BLaER1 treated with 17β-estradiol and CSF1 and Interleukin-3, amounts not matched to agents 10 nM and 100 nM (cell line): ENCODE results near the gene GSPT1.
A peak's percentile ranks its signal among the peaks of the same experiment; 100 is the strongest.

ENCODE experiments used
- H3K27ac ChIP-seq, 11 experiments: shearing (Covaris generic); formaldehyde crosslinking; 2 replicates each; pipeline ENCODE4 v1.8.1; 2022
- H3K27me3 ChIP-seq, 11 experiments: shearing (Covaris generic); formaldehyde crosslinking; 2 replicates each; pipeline ENCODE4 v1.8.1; 2022
- H3K36me3 ChIP-seq, 11 experiments: shearing (Covaris generic); formaldehyde crosslinking; 2 replicates each; pipeline ENCODE4 v1.8.1; 2022
- H3K4me1 ChIP-seq, 10 experiments: shearing (Covaris generic); formaldehyde crosslinking; 2 replicates each; pipeline ENCODE4 v1.8.1; 2022
- H3K4me2 ChIP-seq, 11 experiments: shearing (Covaris generic); formaldehyde crosslinking; 2 replicates each; pipeline ENCODE4 v1.8.1; 2022
- H3K4me3 ChIP-seq, 10 experiments: shearing (Covaris generic); formaldehyde crosslinking; 2 replicates each; pipeline ENCODE4 v1.8.1; 2022
- H3K9ac ChIP-seq, 11 experiments: shearing (Covaris generic); formaldehyde crosslinking; 2 replicates each; pipeline ENCODE4 v1.8.1; 2022
- H3K9me3 ChIP-seq, 11 experiments: shearing (Covaris generic); formaldehyde crosslinking; replicated peaks in 1 of 11; 2 replicates each; pipeline ENCODE4 v1.8.1; 2022
- H4K20me1 ChIP-seq, 11 experiments: shearing (Covaris generic); formaldehyde crosslinking; 2 replicates each; pipeline ENCODE4 v1.8.1; 2022
- Cebpa-rat ChIP-seq, 11 experiments: shearing (Covaris generic); IDR thresholded peaks; 2 replicates each; pipeline ENCODE4 v1.8.1; 2022

GSPT1 gene

GRCh38 chr16:11848842-11849241 lies 66.9 kb downstream of the GSPT1 start:
- Histone ChIP-seq H4K20me1 (peaks cover 35 to 77% (median 67%) of the 10 kb centered on the region in 11 experiments; a peak in 21 of 22 replicates), H3K36me3 (peaks cover 62 to 71% (median 65%) of the 10 kb centered on the region in 11 experiments), H3K9ac (peak overlapping the region in 9 of 11 experiments; percentile 4 to 93 (median 63); a peak in 8 of 22 replicates), H3K4me2 (peak overlapping the region; percentile 37 to 95 (median 84)), H3K27me3 (no peaks in the 10 kb centered on the region), H3K9me3 (no peaks in the 10 kb centered on the region), H3K27ac (no peak overlapping the region), H3K4me1 (peaks cover 33 to 41% (median 38%) of the 10 kb centered on the region in 10 experiments), H3K4me3 (peak overlapping the region in 3 of 10 experiments; percentile 79 to 98 (median 80); a peak in 2 of 20 replicates)
- no peak for TF ChIP-seq Cebpa-rat (IDR thresholded peaks at IDR 0.05)

- peaks cover 12 to 16% (median 13%) of the 10 kb centered on the region in 10 experiments for H3K4me1 ChIP-seq
- H4K20me1 ChIP-seq: peaks cover 45 to 100% (median 99%) of the 10 kb centered on the region in 11 experiments; a peak in 21 of 22 replicates
Measured at GRCh38 chr16:11844499-11844898, 71.3 kb downstream of the GSPT1 start.

DNA sequence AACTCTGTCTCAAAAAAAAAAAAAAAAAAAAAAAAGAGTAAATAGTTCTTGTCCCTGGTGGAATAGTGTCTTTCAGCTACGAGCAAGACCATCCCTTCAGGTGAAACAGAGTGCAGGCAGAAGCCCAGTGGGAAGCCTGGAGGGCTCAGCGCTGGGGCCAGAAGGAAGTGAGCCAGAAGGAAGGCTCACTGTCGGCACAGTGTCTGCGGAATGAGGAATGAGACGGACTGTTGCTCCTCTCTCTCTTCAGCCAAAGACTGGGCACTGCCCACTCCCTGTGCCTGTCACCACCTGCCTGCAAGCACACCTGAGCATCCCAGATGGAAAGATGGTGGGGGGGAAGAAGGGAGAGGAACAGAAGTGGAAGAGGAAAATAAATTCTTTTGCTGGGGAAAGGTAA lies 71.9 kb downstream of the GSPT1 start:
- Histone ChIP-seq H4K20me1 (peaks cover 45 to 100% (median 99%) of the 10 kb centered on the region in 11 experiments; a peak in 21 of 22 replicates), H3K4me1 (peaks cover 6 to 10% (median 7%) of the 10 kb centered on the region in 10 experiments), H3K4me2 (no peak overlapping the region), H3K9ac (no peak overlapping the region), H3K4me3 (no peak overlapping the region), H3K27ac (no peak overlapping the region), H3K9me3 (no peaks in the 10 kb centered on the region), H3K27me3 (no peaks in the 10 kb centered on the region), H3K36me3 (peaks cover 97 to 100% (median 99%) of the 10 kb centered on the region in 11 experiments)
- TF ChIP-seq Cebpa-rat (IDR thresholded peaks at IDR 0.05): no peak

More at GRCh38 chr16:11844499-11844898, 71.3 kb downstream of the GSPT1 start:
- Histone ChIP-seq H3K27me3 (no peaks in the 10 kb centered on the region), H3K9ac (peak overlapping the region in 1 of 11 experiments; percentile 39; a peak in 1 of 22 replicates), H3K9me3 (no peaks in the 10 kb centered on the region), H3K4me2 (no peak overlapping the region), H3K27ac (no peak overlapping the region), H3K4me3 (no peak overlapping the region), H3K36me3 (peaks cover 97 to 100% (median 99%) of the 10 kb centered on the region in 11 experiments)
- TF ChIP-seq Cebpa-rat (IDR thresholded peaks at IDR 0.05): no peak

DNA sequence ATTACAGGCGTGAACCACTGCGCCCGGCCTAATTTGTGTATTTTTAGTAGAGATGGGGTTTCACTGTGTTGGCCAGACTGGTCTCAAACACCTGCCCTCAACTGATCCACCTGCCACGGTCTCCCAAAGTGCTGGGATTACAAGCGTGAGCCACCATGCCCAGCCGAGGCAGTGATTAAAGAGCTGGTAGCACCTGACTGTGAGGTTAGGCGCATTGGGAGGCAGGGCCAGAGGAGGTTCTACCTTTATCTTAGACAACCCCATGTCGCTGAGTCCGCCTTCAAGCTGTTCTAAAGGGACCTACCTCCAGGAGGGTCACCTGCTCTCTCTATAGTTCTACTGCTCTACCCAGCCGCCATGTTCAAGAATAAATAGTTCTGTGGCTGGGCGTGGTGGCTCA lies 72.5 kb downstream of the GSPT1 start:
- no peaks in the 10 kb centered on the region for H3K27me3 ChIP-seq
- no peak overlapping the region for H3K27ac ChIP-seq
- peaks cover 0 to 3% (median under 1%) of the 10 kb centered on the region in 10 experiments; a peak in 8 of 20 replicates for H3K4me1 ChIP-seq
- TF ChIP-seq Cebpa-rat (IDR thresholded peaks at IDR 0.05): no peak
- no peak overlapping the region for H3K9ac ChIP-seq
- no peak overlapping the region for H3K4me3 ChIP-seq
- H3K36me3 ChIP-seq: peaks cover 97 to 100% (median 99%) of the 10 kb centered on the region in 11 experiments
- no peak overlapping the region for H3K4me2 ChIP-seq
- peaks cover 40 to 100% (median 99%) of the 10 kb centered on the region in 11 experiments; a peak in 21 of 22 replicates for H4K20me1 ChIP-seq
- no peaks in the 10 kb centered on the region for H3K9me3 ChIP-seq

GRCh38 chr16:11841026-11841425 lies 74.7 kb downstream of the GSPT1 start:
- no peak overlapping the region for H3K4me2 ChIP-seq
- H3K4me3 ChIP-seq: no peak overlapping the region
- H4K20me1 ChIP-seq: peaks cover 31 to 100% (median 99%) of the 10 kb centered on the region in 11 experiments; a peak in 21 of 22 replicates
- no peaks in the 10 kb centered on the region for H3K4me1 ChIP-seq
- H3K27me3 ChIP-seq: no peaks in the 10 kb centered on the region
- H3K9me3 ChIP-seq: no peaks in the 10 kb centered on the region
- H3K9ac ChIP-seq: no peak overlapping the region
- TF ChIP-seq Cebpa-rat (IDR thresholded peaks at IDR 0.05): no peak
- H3K27ac ChIP-seq: no peak overlapping the region
- peaks cover 97 to 100% (median 99%) of the 10 kb centered on the region in 11 experiments for H3K36me3 ChIP-seq

GRCh38 chr16:11836650-11837244 lies 79.0 kb downstream of the GSPT1 start:
- Histone ChIP-seq H3K4me2 (no peak overlapping the region), H3K9ac (no peak overlapping the region), H3K36me3 (peaks cover 60 to 71% (median 66%) of the 10 kb centered on the region in 11 experiments), H3K27ac (no peak overlapping the region), H3K9me3 (no peaks in the 10 kb centered on the region), H4K20me1 (peaks cover 8 to 82% (median 71%) of the 10 kb centered on the region in 11 experiments; a peak in 21 of 22 replicates), H3K4me1 (peaks cover 0 to 9% (median 0%) of the 10 kb centered on the region in 10 experiments; a peak in 3 of 20 replicates), H3K27me3 (no peaks in the 10 kb centered on the region), H3K4me3 (no peak overlapping the region)
- no peak for TF ChIP-seq Cebpa-rat (IDR thresholded peaks at IDR 0.05)

DNA sequence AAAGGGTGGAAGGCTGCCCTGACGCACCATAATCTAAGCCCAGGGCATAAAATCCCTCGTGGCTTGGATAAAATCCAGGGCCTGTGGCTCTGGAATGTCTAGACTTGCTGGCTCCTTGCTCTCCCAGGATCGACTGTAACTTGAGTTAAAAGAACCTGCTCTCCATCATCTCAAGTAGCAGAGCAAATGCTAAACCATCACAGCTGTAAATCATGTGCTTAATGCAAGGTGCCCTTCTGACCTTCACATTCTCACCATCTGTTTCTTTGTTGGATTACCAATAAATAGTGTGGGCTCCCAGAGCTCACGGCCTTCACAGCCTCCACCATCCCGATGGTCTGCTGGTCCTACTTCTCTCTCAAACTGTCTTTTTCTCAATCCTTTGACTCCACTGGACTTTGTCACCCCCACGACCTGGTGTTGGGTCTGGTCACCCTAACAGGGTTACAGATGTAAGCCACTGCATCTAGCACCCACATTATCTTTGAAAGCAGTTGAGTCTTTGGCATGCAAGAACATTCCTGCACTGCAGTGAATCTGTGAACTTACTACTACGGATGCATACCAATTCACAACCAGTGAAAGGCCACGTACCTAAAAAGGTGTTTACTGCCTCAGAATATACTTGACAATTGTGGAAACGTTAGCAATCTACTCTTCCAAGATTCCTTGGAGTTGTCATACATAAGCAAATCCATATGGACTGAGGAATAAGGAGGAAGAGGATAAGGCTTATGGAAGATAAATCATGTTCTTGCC lies 79.7 kb downstream of the GSPT1 start:
- Histone ChIP-seq H4K20me1 (peaks cover 8 to 75% (median 65%) of the 10 kb centered on the region in 11 experiments; a peak in 21 of 22 replicates), H3K4me1 (peaks cover 0 to 9% (median 0%) of the 10 kb centered on the region in 10 experiments; a peak in 3 of 20 replicates), H3K9ac (no peak overlapping the region), H3K27ac (no peak overlapping the region), H3K4me3 (no peak overlapping the region), H3K36me3 (peaks cover 53 to 65% (median 59%) of the 10 kb centered on the region in 11 experiments), H3K9me3 (no peaks in the 10 kb centered on the region), H3K27me3 (no peaks in the 10 kb centered on the region), H3K4me2 (no peak overlapping the region)
- no peak for TF ChIP-seq Cebpa-rat (IDR thresholded peaks at IDR 0.05)

- Histone ChIP-seq H3K27me3 (no peaks in the 10 kb centered on the region), H3K27ac (peak overlapping the region in 4 of 11 experiments; percentile 3 to 41 (median 37); a peak in 2 of 22 replicates), H3K36me3 (peaks cover 45 to 57% (median 51%) of the 10 kb centered on the region in 11 experiments), H3K4me1 (peaks cover 0 to 9% (median 0%) of the 10 kb centered on the region in 10 experiments; a peak in 3 of 20 replicates), H3K4me3 (no peak overlapping the region), H4K20me1 (peaks cover 8 to 68% (median 57%) of the 10 kb centered on the region in 11 experiments; a peak in 21 of 22 replicates), H3K9ac (no peak overlapping the region), H3K9me3 (no peaks in the 10 kb centered on the region), H3K4me2 (no peak overlapping the region)
- no peak for TF ChIP-seq Cebpa-rat (IDR thresholded peaks at IDR 0.05)
Measured at GRCh38 chr16:11835309-11835708, 80.4 kb downstream of the GSPT1 start.
